LNCaP clone FGC (cell line): ENCODE results near the gene C11orf21.

Experiments used
- DNase-seq: peaks from one replicate; pipeline ENCODE4 v3.0.0-alpha.2; 2011; ENCODE audit warnings: low read depth
- H3K4me3 ChIP-seq: 2 replicates; pipeline ENCODE4 v1.5.1; 2011; ENCODE audit warnings: mild to moderate bottlenecking, low read depth, low read length, control low read depth
- TF ChIP-seq, protein P1 (sequence below): IDR thresholded peaks from 2 replicates; pipeline ENCODE4 v1.5.1; 2012; ENCODE audit warnings: mild to moderate bottlenecking; ENCODE audit not compliant: control insufficient read depth, insufficient read depth; ENCODE audit errors: extremely low read depth

The C11orf21 gene

DNA sequence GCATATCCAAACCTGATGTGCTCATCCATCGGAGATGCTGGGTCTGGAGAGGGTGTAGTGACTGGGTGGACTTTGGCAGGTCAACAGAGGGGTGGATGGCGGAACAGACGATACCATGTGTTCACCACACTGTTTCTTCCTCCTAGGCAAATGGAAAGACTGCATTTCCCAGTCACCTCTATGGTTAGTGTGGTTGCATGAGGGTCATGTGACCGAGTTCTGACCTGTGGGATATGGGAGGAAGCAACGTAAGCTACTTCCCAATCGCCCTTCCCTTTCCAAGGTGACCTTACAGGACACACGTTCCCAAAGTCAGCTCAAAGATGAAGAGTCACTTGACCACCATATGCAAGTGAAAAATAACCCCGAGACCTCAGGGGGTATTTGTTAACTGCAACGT is 27.8 kb upstream of the C11orf21 start:
- TF ChIP-seq, protein P1, sequence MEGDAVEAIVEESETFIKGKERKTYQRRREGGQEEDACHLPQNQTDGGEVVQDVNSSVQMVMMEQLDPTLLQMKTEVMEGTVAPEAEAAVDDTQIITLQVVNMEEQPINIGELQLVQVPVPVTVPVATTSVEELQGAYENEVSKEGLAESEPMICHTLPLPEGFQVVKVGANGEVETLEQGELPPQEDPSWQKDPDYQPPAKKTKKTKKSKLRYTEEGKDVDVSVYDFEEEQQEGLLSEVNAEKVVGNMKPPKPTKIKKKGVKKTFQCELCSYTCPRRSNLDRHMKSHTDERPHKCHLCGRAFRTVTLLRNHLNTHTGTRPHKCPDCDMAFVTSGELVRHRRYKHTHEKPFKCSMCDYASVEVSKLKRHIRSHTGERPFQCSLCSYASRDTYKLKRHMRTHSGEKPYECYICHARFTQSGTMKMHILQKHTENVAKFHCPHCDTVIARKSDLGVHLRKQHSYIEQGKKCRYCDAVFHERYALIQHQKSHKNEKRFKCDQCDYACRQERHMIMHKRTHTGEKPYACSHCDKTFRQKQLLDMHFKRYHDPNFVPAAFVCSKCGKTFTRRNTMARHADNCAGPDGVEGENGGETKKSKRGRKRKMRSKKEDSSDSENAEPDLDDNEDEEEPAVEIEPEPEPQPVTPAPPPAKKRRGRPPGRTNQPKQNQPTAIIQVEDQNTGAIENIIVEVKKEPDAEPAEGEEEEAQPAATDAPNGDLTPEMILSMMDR, result no peak
- H3K4me3 ChIP-seq, result no peak overlapping the region
- DNase-seq, result no peak

DNA sequence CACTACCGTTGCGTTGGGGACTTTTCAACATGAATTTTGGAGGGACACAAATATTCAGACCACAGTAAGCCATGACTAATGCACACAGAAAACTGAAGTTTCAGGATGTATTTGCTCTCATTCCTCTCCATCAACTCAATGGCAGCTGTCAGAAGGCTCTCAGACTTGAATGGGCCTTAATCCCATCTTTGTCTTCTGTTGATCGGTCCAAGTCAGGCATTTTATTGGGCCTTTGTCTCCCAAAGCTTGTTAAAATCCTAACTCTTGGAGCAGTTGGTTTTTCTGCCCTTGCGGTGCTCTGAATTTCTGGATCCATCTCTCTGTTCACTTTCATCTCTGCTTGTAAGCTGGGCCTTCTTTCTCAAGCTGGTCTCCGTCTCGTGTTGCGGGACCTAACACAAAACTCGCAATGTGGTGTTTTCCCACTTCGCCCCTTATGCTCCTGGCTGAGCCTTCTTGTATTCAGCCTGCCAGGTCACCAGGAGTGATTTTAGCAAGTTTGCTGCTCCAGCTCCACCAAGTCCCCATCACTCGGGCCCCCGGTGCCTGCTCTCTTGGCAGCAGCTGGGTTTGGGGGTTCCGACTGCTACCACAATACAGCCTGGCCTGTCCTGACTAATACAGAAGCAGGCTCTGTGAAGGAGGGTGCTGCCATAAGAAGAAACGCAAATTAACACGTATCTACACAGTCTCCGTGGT is 27.1 kb upstream of the C11orf21 start:
- TF ChIP-seq, protein P1, result no peak
- no peak overlapping the region for H3K4me3 ChIP-seq
- DNase-seq, result no peak

DNA sequence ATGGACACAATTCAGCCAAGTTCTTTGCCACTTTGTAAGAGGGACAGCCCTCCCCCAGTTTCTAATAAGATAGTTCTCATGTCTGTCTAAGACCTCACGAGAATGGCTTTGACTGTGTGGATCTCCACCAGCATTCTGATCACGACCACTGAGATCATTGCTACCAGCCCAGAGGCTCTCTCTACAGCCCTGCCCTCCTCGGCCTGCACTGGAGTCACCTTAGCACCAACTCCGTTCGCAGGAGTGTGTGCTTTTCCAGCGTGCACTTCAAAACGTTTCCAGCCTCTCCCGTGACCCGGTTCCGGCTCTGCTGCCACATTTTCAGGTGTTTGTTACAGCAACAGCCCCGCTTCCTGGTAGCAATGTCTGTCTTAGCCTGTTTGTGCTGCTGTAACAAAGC is 26.3 kb upstream of the C11orf21 start:
- H3K4me3 ChIP-seq, result no peak overlapping the region
- TF ChIP-seq, protein P1, result no peak
- no peak for DNase-seq

DNA sequence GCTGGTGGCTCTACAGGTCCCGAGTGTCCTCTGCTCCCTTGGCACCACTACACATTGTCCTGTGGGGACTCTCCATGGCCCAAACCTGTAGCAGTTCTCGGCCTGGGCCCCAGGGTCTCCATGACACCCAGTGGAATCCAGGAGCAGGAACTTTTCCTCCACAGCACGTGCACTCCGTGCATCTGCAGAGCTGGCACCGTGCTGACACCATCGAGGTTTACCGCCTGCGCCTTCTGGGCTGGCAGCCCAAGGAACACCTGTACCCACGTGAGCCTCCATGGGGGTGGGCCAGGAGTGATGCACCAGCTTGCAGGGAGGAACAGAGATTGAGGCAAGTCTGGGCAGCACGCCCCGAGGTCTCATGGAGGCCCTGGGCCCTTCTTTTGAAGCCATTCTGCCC is 25.3 kb upstream of the C11orf21 start:
- TF ChIP-seq, protein P1, result no peak
- DNase-seq, result no peak
- no peak overlapping the region for H3K4me3 ChIP-seq

DNA sequence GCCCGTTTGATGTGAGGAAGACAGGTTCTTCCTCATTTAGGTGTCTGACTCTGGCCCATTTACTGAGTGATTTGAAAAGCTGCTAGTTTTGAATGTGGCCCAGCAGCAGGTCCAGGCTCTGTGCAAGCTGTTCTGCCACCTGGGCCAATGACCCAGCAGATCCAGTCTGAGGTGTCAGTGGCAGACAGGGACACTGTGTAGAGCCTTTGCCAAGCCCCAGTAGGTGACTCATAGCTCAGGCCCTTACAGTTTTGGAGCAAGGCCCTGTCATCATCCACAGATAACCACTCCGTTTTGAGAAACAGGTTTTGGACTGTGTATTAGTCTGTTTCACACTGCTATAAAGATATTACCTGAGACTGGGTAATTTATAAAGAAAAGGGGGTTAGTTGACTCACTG is 24.0 kb upstream of the C11orf21 start:
- TF ChIP-seq, protein P1, result no peak
- DNase-seq, result peak; percentile 93
- H3K4me3 ChIP-seq, result no peak overlapping the region

DNA sequence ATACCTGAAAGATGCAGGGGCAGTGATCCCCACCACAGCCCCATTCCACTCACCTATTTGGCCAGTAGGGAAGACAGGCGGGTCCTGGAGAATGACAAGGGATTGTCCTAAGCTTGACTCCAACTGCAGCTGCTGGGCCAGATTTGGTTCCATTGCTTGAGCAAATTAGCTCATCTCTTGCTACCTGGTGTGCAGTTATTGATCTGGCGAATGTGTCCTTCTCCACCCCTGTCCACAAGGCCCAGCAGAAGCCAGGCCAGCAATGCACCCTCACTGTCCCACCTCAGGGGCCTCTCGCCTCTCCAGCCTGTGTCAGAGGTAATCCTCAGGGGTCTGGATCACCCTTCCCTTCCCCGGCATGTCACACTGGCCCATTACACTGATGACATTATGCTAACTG is 23.4 kb upstream of the C11orf21 start:
- TF ChIP-seq, protein P1, result no peak
- H3K4me3 ChIP-seq, result no peak overlapping the region
- no peak for DNase-seq

DNA sequence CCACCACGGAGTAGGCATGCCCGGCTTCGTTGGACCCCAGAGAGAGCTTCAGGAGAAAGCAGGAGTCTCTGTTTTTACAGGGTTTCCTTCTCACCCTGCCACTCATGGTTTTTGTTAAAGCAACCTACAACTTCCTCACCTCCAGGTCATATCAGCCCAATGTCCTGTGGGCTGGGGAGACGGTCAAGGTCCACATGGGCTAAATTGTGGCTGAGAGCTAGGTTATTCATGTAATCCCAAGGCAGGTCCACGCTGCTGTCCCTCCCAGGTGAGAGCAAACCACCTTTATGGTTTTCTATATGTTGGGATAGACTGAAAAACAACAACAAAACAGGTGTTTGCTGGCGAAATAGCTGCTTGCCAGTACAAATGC is 19.6 kb upstream of the C11orf21 start:
- TF ChIP-seq, protein P1, result no peak
- no peak overlapping the region for H3K4me3 ChIP-seq
- no peak for DNase-seq
